Chondrocyte (in vitro differentiated cells): ENCODE measurements around the gene MCM9. TPM values are rescaled to one million over a fixed set of nuclear protein-coding genes. Genes with fewer than 3 reads are reported as not detected.

ENCODE experiments used
- DNase-seq: peaks from one replicate; pipeline ENCODE4 v3.0.0; 2021; ENCODE audit warnings: mixed read lengths, low spot score
- H3K27ac Mint-ChIP-seq: one replicate; pipeline ENCODE4 v1.8.0; 2021; ENCODE audit warnings: mild to moderate bottlenecking, moderate library complexity, mixed read lengths; ENCODE audit not compliant: unreplicated experiment
- H3K27me3 Mint-ChIP-seq: 2 replicates; pipeline ENCODE4 v1.8.0; 2021; ENCODE audit warnings: low read depth, mixed read lengths
- H3K36me3 Mint-ChIP-seq: 2 replicates; pipeline ENCODE4 v1.8.0; 2021; ENCODE audit warnings: low read depth, mixed read lengths
- H3K4me1 Mint-ChIP-seq: 2 replicates; pipeline ENCODE4 v1.8.0; 2021; ENCODE audit warnings: low read depth, mild to moderate bottlenecking, mixed read lengths
- H3K4me3 Mint-ChIP-seq: one replicate; pipeline ENCODE4 v1.8.0; 2021; ENCODE audit warnings: mild to moderate bottlenecking, moderate library complexity, mixed read lengths; ENCODE audit not compliant: unreplicated experiment
- H3K9me3 Mint-ChIP-seq: 2 replicates; pipeline ENCODE4 v1.8.0; 2021; ENCODE audit warnings: low read depth, mixed read lengths
- total RNA-seq: library from RNA; stranded (reverse); gene quantifications from 3 replicates; pipeline ENCODE4 v1.2.1, GENCODE V29; 2021
- TF ChIP-seq, protein P1 (sequence below): fragments of 200-600 bp; sonication (generic); IDR thresholded peaks from 2 replicates; pipeline ENCODE4 v1.5.0; 2021; ENCODE audit warnings: antibody characterized with exemption, mild to moderate bottlenecking, moderate library complexity

Gene MCM9
- total RNA-seq, 1 donor from 2014 or later, result 9.9 TPM

- H3K4me3 Mint-ChIP-seq, result peak overlapping the region; percentile 87
- H3K36me3 Mint-ChIP-seq, result peaks cover 14% of the 10 kb centered on the region
- H3K27me3 Mint-ChIP-seq, result no peaks in the 10 kb centered on the region
- peaks cover 58% of the 10 kb centered on the region for H3K4me1 Mint-ChIP-seq
- no peak for DNase-seq
- TF ChIP-seq, protein P1, sequence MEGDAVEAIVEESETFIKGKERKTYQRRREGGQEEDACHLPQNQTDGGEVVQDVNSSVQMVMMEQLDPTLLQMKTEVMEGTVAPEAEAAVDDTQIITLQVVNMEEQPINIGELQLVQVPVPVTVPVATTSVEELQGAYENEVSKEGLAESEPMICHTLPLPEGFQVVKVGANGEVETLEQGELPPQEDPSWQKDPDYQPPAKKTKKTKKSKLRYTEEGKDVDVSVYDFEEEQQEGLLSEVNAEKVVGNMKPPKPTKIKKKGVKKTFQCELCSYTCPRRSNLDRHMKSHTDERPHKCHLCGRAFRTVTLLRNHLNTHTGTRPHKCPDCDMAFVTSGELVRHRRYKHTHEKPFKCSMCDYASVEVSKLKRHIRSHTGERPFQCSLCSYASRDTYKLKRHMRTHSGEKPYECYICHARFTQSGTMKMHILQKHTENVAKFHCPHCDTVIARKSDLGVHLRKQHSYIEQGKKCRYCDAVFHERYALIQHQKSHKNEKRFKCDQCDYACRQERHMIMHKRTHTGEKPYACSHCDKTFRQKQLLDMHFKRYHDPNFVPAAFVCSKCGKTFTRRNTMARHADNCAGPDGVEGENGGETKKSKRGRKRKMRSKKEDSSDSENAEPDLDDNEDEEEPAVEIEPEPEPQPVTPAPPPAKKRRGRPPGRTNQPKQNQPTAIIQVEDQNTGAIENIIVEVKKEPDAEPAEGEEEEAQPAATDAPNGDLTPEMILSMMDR, result peak; percentile 79
- H3K9me3 Mint-ChIP-seq, result no peaks in the 10 kb centered on the region
- H3K27ac Mint-ChIP-seq, result peak overlapping the region; percentile 90
Measured at GRCh38 chr6:118896339-118897136, 38.4 kb downstream of the MCM9 start.

DNA sequence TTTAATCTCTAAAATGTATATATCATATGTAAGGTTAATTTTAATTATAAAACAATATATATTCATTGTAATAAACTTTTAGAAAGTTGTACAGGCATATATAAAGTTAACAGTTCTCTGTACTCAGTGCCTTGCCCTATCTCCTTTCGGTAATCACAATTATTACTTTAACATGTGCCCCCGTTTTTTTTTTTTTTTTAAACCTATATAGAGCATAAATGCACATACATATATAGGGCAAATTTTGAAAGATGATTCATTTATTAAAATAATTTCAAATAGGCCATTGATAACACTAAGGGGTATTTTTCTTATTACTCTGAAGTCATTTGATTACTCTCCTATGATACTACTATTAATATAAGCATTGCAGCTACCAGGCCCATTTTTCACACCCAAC is 39.1 kb downstream of the MCM9 start:
- Mint-ChIP-seq H3K4me1 (peaks cover 58% of the 10 kb centered on the region), H3K27me3 (no peaks in the 10 kb centered on the region), H3K36me3 (peaks cover 14% of the 10 kb centered on the region), H3K27ac (peak overlapping the region; percentile 90), H3K4me3 (peak overlapping the region; percentile 87), H3K9me3 (no peaks in the 10 kb centered on the region)
- DNase-seq, result no peak
- TF ChIP-seq, protein P1, result no peak

DNA sequence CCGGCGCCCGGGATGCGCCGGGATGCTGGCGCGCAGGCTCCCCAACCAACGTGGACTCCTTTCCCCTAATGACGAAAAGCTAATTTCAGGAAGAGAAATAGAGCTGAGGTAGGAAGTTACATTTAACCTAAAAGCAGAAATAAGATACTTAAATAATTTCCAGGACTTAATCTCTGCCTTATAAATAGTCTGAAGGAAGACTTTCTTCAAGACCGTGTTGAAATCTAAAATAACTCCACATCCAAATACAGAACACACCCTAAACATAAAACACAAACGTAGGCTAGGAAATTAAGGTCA is 39.7 kb downstream of the MCM9 start:
- TF ChIP-seq, protein P1, result no peak
- H3K4me1 Mint-ChIP-seq, result peaks cover 53% of the 10 kb centered on the region
- DNase-seq, result no peak
- no peaks in the 10 kb centered on the region for H3K9me3 Mint-ChIP-seq
- H3K27ac Mint-ChIP-seq, result peak overlapping the region; percentile 93
- H3K36me3 Mint-ChIP-seq, result peaks cover 14% of the 10 kb centered on the region
- peak overlapping the region; percentile 87 for H3K4me3 Mint-ChIP-seq
- no peaks in the 10 kb centered on the region for H3K27me3 Mint-ChIP-seq

- Mint-ChIP-seq H3K27me3 (no peaks in the 10 kb centered on the region), H3K4me3 (peak overlapping the region; percentile 87), H3K4me1 (peaks cover 48% of the 10 kb centered on the region), H3K9me3 (no peaks in the 10 kb centered on the region), H3K27ac (peak overlapping the region; percentile 98), H3K36me3 (peaks cover 14% of the 10 kb centered on the region)
- no peak for DNase-seq
- TF ChIP-seq, protein P1, result no peak
Measured at GRCh38 chr6:118894425-118895260, 40.3 kb downstream of the MCM9 start.

DNA sequence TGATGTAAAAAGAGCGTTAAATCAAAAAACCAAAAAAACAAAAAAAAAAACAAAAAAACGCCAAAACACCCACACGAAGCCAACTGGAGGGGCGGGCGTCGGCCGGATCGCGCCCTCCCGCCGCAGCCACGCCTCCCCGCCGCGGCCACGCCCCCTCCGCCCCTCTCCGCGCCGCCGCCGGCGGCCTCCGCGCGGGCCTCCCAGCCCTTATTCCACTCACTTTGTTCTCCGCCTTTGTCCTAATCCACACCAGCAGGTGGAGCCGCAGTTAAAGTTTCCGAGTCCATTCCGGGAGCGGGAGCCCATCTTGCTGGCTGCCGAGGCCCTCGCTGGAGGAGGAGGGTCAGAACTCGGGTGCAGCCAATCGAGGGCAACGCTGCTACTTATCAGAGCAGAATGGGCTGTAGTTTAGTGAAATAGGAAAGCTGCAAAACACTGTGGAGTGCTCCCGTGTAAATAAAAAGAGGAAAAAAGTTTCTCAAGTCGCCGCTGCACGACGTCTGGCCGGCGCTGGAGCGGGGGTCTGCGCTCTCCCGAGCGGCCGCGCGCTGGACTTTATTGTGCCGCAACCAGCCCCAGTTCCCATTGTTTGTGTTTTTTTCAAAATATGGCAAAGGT is 41.0 kb downstream of the MCM9 start, which contains the start of gene ASF1A:
ASF1A (plus strand) TSS at position 346 of the 618 bp plus-strand sequence; CDS start at position 608, 262 bp downstream.
- peak within 1 kb of the TSS; percentile 98 for H3K27ac Mint-ChIP-seq

More for the DNA sequence above, 41.0 kb downstream of the MCM9 start, which contains the start of gene ASF1A:
- H3K36me3 Mint-ChIP-seq, result peaks cover 9% of the 10 kb centered on the region
- peaks cover 43% of the 10 kb centered on the region for H3K4me1 Mint-ChIP-seq
- peak within 1 kb of the TSS; percentile 87 for H3K4me3 Mint-ChIP-seq
- no peaks in the 10 kb centered on the region for H3K27me3 Mint-ChIP-seq
- no peaks in the 10 kb centered on the region for H3K9me3 Mint-ChIP-seq
- TF ChIP-seq, protein P1, result peak; percentile 80
- peak; percentile 98 for DNase-seq
